ENCODE data around the gene SLC22A1. TPM values are rescaled to one million over a fixed set of nuclear protein-coding genes. Genes with fewer than 3 reads are reported as not detected.
"Not testable (repeated sequence)": the region's sequence is repeated elsewhere in the genome, so short reads cannot be mapped to it uniquely, and the experiment has no call there.

Gene SLC22A1
- total RNA-seq, 1 donor from 2014 or later = under 0.01 TPM

DNA sequence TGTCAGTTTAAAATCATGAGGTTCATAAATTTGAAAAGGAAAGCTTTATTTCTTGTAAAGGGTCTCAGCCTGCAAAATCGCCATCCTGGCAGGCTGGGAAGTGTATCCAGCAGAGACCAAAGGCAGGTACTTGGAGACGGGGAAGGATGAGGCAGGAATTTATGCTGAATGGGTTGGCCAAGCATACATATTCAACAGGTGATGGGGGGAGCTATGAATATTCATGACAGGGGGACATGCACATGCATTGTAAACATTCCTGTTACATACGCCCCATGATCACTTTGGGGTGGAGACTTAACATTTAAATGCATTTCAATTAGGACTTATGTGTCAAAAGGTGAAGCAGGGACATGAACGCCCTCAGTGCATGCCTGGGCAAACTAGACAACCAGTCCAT lies 9.8 kb upstream of the SLC22A1 start:
- Histone ChIP-seq H3K27me3 (ENCODE audit: control insufficient read depth, insufficient read depth, low read length) (no peaks in the 10 kb centered on the region), H3K36me3 (ENCODE audit: control insufficient read depth, insufficient read depth, low read length) (peaks cover 3% of the 10 kb centered on the region), H3K4me3 (ENCODE audit: low read depth, low read length) (no peak overlapping the region)
- DNase-seq (ENCODE audit: low read depth) = no peak
- FAIRE-seq = no peak
- TF ChIP-seq, protein P1, sequence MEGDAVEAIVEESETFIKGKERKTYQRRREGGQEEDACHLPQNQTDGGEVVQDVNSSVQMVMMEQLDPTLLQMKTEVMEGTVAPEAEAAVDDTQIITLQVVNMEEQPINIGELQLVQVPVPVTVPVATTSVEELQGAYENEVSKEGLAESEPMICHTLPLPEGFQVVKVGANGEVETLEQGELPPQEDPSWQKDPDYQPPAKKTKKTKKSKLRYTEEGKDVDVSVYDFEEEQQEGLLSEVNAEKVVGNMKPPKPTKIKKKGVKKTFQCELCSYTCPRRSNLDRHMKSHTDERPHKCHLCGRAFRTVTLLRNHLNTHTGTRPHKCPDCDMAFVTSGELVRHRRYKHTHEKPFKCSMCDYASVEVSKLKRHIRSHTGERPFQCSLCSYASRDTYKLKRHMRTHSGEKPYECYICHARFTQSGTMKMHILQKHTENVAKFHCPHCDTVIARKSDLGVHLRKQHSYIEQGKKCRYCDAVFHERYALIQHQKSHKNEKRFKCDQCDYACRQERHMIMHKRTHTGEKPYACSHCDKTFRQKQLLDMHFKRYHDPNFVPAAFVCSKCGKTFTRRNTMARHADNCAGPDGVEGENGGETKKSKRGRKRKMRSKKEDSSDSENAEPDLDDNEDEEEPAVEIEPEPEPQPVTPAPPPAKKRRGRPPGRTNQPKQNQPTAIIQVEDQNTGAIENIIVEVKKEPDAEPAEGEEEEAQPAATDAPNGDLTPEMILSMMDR (IDR thresholded peaks at IDR 0.05; ENCODE audit: insufficient read depth, low read length, severe bottlenecking) = no peak

DNA sequence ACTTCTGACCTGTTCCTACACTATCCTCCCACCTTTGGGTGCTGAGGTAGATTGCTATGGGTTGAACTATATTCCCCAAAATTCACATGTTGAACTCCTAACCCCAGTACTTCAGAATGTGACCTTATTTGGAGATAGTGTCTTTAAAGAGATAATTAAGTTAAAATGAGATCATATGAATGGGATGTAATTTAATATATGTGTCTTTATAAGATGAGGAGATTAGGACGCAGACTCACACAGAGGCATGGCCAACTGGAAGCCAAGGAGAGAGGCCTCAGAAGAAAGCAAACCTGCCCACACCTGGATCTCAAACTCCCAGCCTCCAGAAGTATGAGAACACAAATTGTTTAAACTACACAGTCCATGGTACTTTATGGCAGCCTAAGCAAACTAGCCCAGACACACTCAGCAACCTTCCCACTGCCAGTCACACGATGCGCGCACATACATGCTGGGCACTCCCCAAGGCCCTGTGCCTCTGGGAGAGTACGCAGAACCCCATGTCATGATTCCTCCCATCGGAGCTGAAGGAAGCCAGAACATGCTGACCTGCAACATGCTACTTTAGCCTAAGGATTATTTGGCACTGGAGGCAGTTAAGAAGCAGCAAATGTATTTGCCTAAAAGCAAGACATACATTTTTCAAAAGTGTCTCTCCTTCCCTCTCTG lies 8.9 kb upstream of the SLC22A1 start:
- Histone ChIP-seq H3K4me3 (ENCODE audit: low read depth, low read length) (no peak overlapping the region), H3K36me3 (ENCODE audit: control insufficient read depth, insufficient read depth, low read length) (peaks cover 3% of the 10 kb centered on the region), H3K27me3 (ENCODE audit: control insufficient read depth, insufficient read depth, low read length) (no peaks in the 10 kb centered on the region)
- peak; percentile 32 for FAIRE-seq
- DNase-seq (ENCODE audit: low read depth) = peak; percentile 25
- TF ChIP-seq, protein P1 (IDR thresholded peaks at IDR 0.05; ENCODE audit: insufficient read depth, low read length, severe bottlenecking) = no peak

DNA sequence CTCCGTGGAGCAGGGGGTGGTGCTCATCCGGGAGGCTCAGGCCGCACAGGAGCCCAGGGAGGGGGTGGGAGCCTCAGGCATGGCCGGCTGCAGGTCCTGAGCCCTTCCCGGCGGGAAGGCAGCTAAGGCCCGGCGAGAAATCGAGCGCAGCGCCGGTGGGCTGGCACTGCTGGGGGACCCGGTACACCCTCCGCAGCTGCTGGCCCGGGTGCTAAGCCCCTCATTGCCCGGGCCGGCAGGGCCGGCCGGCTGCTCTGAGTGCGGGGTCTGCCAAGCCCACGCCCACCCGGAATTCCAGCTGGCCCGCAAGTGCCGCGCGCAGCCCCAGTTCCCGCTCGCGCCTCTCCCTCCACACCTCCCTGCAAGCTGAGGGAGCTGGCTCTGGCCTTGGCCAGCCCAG lies 7.1 kb upstream of the SLC22A1 start:
- H3K36me3 ChIP-seq (ENCODE audit: control insufficient read depth, insufficient read depth, low read length); H3K27me3 ChIP-seq (ENCODE audit: control insufficient read depth, insufficient read depth, low read length); FAIRE-seq; H3K4me3 ChIP-seq (ENCODE audit: low read depth, low read length); DNase-seq (ENCODE audit: low read depth): not testable (repeated sequence)

DNA sequence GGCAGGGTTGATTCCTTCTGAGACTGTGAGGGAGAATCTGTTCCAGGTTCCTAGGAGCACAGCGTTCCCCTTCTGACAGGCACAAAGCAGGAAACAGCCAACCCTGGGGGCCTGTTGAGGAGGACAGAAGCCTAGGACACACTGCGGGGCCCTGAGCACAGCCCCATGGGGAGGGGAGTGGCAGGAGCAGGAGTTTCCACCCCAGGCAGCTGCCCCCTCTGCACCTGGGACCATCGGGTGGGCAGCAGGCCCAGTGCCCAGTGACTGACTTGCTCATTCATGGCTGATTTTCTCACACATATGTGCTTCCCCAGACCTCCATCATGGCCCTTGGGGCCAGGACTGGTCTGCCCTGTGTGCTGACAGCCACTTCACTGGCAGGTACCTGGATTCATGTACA lies 6.2 kb upstream of the SLC22A1 start:
- DNase-seq (ENCODE audit: low read depth) = no peak
- TF ChIP-seq, protein P1 (IDR thresholded peaks at IDR 0.05; ENCODE audit: insufficient read depth, low read length, severe bottlenecking) = no peak
- FAIRE-seq = no peak
- H3K27me3 ChIP-seq (ENCODE audit: control insufficient read depth, insufficient read depth, low read length) = no peaks in the 10 kb centered on the region
- no peak overlapping the region for H3K4me3 ChIP-seq (ENCODE audit: low read depth, low read length)
- H3K36me3 ChIP-seq (ENCODE audit: control insufficient read depth, insufficient read depth, low read length) = peaks cover 2% of the 10 kb centered on the region

DNA sequence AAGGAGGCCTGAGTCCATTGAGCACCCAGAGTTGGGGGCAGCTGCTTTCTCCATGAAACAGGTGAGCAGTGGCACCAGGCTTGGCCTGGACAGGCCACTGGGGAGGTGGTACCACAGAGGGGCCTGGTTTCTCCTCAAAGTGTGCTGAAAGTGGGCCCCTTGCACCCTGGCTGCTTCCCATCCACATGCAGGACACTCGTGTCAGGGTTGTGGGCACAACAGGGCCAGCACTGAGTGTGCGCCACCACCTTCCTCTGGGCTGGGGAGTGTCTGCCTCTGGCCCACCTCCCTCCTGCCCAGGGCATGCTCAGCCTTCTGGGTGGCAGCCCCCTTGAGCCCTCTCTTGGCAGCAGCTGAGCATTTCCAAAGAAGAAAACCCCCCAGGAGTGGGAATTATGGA lies 5.2 kb upstream of the SLC22A1 start:
- FAIRE-seq (no peak), DNase-seq (ENCODE audit: low read depth) (no peak)
- TF ChIP-seq, protein P1 (IDR thresholded peaks at IDR 0.05; ENCODE audit: insufficient read depth, low read length, severe bottlenecking) = no peak
- peaks cover 2% of the 10 kb centered on the region for H3K36me3 ChIP-seq (ENCODE audit: control insufficient read depth, insufficient read depth, low read length)
- no peaks in the 10 kb centered on the region for H3K27me3 ChIP-seq (ENCODE audit: control insufficient read depth, insufficient read depth, low read length)
- no peak overlapping the region for H3K4me3 ChIP-seq (ENCODE audit: low read depth, low read length)

DNA sequence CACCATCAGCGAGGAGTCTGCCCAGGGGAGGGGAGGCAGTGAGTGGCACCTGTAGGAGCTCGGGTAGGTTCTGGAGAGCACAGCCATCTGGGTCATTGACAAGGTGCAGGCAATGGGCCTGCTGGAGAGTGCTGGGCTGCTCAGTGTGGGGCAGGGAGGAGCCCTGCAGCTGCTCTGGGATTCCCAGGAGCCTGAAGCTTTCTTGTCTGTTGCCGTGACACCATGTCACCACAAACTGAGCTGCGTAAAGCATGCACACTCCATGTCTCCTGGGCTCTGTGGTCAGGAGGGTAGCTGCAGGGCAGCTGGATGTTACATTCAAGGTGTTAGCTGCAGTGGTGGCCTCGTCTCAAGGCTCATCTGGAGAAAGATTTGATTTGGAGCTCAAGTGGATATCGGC lies 4.5 kb upstream of the SLC22A1 start:
- DNase-seq (ENCODE audit: low read depth) (no peak), FAIRE-seq (no peak)
- TF ChIP-seq, protein P1 (IDR thresholded peaks at IDR 0.05; ENCODE audit: insufficient read depth, low read length, severe bottlenecking) = no peak
- H3K27me3 ChIP-seq (ENCODE audit: control insufficient read depth, insufficient read depth, low read length) = no peaks in the 10 kb centered on the region
- H3K4me3 ChIP-seq (ENCODE audit: low read depth, low read length) = no peak overlapping the region
- H3K36me3 ChIP-seq (ENCODE audit: control insufficient read depth, insufficient read depth, low read length) = peaks cover 2% of the 10 kb centered on the region

All from bronchial epithelial cell (primary cell).